Activated naive CD4-positive, alpha-beta T cell treated with anti-CD3 and anti-CD28 coated beads, Interleukin-2, amount 10 ng/mL, durations not matched to agents 7 days and 5 days (primary cell): ENCODE measurements around the gene PRKG1.
"Not testable (repeated sequence)": the region's sequence is repeated elsewhere in the genome, so short reads cannot be mapped to it uniquely, and the experiment has no call there.

ENCODE experiments used
- CTCF ChIA-PET: fragments of 350-600 bp; sonication (Branson Sonifier 250); formaldehyde crosslinking; loops from one replicate; lab custom pipeline; 2021; ENCODE audit warnings: antibody characterized with exemption; lab: Charles Lee
- DNase-seq: peaks from one replicate; pipeline ENCODE4 v3.0.0-alpha.2; 2020
- H3K27ac Mint-ChIP-seq: one replicate; pipeline ENCODE4 v1.8.0; 2021; ENCODE audit warnings: mild to moderate bottlenecking, moderate library complexity, mixed read lengths
- H3K27me3 Mint-ChIP-seq: one replicate; pipeline ENCODE4 v1.8.0; 2021; ENCODE audit warnings: mild to moderate bottlenecking, mixed read lengths
- H3K36me3 Mint-ChIP-seq: one replicate; pipeline ENCODE4 v1.8.0; 2021; ENCODE audit warnings: mixed read lengths
- H3K4me1 Mint-ChIP-seq: one replicate; pipeline ENCODE4 v1.8.0; 2021; ENCODE audit warnings: mixed read lengths
- H3K4me3 Mint-ChIP-seq: one replicate; pipeline ENCODE4 v1.8.0; 2021; ENCODE audit warnings: mild to moderate bottlenecking, moderate library complexity, mixed read lengths
- H3K9me3 Mint-ChIP-seq: one replicate; pipeline ENCODE4 v1.8.0; 2021; ENCODE audit warnings: mixed read lengths

Gene PRKG1

DNA sequence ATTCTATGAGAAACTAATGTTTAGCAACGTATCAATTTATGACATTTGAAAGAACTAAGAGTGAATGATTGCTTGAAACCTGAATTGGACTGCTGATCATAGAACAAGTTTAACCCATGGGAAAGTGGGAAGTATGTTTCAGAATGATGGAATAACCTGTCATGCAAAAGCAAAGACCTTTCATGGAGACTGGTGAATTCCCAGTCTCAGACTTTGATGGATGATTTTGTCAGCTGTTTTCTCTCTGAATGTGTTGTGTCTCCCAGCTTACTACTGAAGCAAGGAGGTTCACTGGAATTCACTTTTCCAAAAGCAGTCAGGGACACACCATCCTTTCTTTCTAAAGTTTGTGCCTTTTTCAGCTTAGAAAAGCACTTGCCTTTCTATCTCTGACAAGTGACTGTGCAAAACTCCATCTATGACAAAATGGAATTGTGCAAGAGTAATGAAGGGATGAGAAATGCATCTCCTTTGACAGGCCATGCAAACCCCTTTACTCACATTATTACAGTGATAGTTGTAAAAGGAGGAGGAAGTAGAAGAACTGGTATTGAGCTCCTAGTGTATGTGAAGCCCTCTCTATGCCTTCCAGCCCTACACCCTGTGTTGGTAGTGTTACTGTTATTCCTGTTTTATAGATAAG, 176.1 kb downstream of the PRKG1 start:
- Mint-ChIP-seq H3K4me1 (no peaks in the 10 kb centered on the region), H3K27ac (no peak overlapping the region), H3K9me3 (no peaks in the 10 kb centered on the region), H3K36me3 (no peaks in the 10 kb centered on the region), H3K27me3 (no peaks in the 10 kb centered on the region), H3K4me3 (no peak overlapping the region)
- CTCF ChIA-PET = no interaction called here
- no peak for DNase-seq

- H3K36me3 Mint-ChIP-seq = no peaks in the 10 kb centered on the region
- H3K9me3 Mint-ChIP-seq = no peaks in the 10 kb centered on the region
- no peak overlapping the region for H3K4me3 Mint-ChIP-seq
- no peaks in the 10 kb centered on the region for H3K27me3 Mint-ChIP-seq
- CTCF ChIA-PET = no interaction called here
- no peak overlapping the region for H3K27ac Mint-ChIP-seq
- no peak for DNase-seq
- no peaks in the 10 kb centered on the region for H3K4me1 Mint-ChIP-seq
Measured at GRCh38 chr10:51251110-51251509, 176.8 kb downstream of the PRKG1 start.

DNA sequence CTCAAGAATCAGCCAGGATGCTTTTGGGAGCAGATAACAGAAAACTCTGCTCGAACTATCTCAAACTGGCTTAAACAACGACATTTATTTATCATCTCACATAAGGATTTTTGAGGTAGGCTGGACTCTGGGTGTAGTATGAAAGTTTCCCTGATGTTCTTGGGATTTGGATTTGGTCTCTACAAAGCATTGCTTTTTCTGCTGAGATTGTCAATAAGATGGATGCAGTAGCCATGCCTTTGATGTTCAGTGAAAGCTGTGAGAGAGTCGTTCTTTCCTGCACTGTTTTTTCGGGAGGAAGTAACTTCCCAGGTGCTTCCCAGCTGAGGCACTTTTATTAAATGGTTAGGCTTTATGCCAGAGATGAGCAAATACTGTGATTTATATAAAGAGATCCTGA, 181.1 kb downstream of the PRKG1 start:
- no peaks in the 10 kb centered on the region for H3K36me3 Mint-ChIP-seq
- DNase-seq = no peak
- H3K27me3 Mint-ChIP-seq = no peaks in the 10 kb centered on the region
- CTCF ChIA-PET = interaction anchor here (0.6 kb wide), 1 partner anchor 40 kb away, joined by 3 read pairs; no protein-coding TSS in a partner anchor
- no peaks in the 10 kb centered on the region for H3K4me1 Mint-ChIP-seq
- H3K4me3 Mint-ChIP-seq = no peak overlapping the region
- H3K27ac Mint-ChIP-seq = no peak overlapping the region
- H3K9me3 Mint-ChIP-seq = no peaks in the 10 kb centered on the region

- no peak overlapping the region for H3K27ac Mint-ChIP-seq
- no peaks in the 10 kb centered on the region for H3K36me3 Mint-ChIP-seq
- no peaks in the 10 kb centered on the region for H3K9me3 Mint-ChIP-seq
- no peaks in the 10 kb centered on the region for H3K4me1 Mint-ChIP-seq
- no peak for DNase-seq
- CTCF ChIA-PET = no interaction called here
- no peak overlapping the region for H3K4me3 Mint-ChIP-seq
- no peaks in the 10 kb centered on the region for H3K27me3 Mint-ChIP-seq
Measured at GRCh38 chr10:51257511-51258248, 183.4 kb downstream of the PRKG1 start.

DNA sequence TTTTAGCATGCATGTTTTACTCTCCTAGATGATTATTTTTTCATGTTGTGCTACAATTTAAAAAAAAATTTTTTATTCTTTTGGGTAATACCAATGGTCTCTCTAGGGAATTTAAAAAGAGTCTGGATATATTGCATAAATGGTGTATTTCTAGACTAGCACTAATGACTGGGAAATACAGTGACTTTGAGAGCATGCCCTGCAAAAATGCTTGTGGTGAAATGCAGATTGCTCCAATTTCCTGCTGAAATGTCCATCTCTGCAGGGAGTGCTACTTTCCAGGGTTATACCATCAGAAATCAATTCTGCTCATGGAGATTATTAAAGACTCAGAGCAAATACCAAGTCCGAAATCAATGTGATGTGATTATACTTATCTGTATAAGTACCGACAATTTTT, 186.1 kb downstream of the PRKG1 start:
- H3K4me1 Mint-ChIP-seq = no peaks in the 10 kb centered on the region
- no peaks in the 10 kb centered on the region for H3K27me3 Mint-ChIP-seq
- no peak overlapping the region for H3K4me3 Mint-ChIP-seq
- DNase-seq = no peak
- H3K9me3 Mint-ChIP-seq = no peaks in the 10 kb centered on the region
- H3K36me3 Mint-ChIP-seq = no peaks in the 10 kb centered on the region
- no peak overlapping the region for H3K27ac Mint-ChIP-seq
- CTCF ChIA-PET = no interaction called here

GRCh38 chr10:51266496-51266895, 192.2 kb downstream of the PRKG1 start:
- CTCF ChIA-PET = no interaction called here
- Mint-ChIP-seq H3K36me3 (no peaks in the 10 kb centered on the region), H3K4me1 (no peaks in the 10 kb centered on the region), H3K27ac (no peak overlapping the region), H3K27me3 (no peaks in the 10 kb centered on the region), H3K9me3 (no peaks in the 10 kb centered on the region), H3K4me3 (no peak overlapping the region)
- DNase-seq = no peak

- H3K36me3 Mint-ChIP-seq, CTCF ChIA-PET: not testable (repeated sequence)
Measured at GRCh38 chr10:51267980-51268570, 193.8 kb downstream of the PRKG1 start.

DNA sequence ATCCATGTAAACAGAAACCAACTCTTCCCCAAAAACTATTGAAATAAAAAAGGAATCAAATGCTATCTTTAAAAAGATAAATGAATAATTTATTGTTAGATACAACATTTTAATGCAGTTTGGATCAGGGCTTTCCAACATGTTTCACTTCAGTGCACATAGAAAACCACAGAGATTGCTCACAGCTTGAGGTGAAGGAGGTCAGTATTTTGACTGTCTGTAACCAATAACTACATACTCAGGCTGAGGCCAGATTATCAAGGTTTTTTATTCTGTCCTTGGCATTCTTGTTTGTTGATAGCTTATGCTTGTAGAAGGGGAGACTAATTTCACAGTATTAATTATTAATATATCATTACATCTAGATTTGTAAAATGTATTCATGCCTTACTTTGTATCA, 195.5 kb downstream of the PRKG1 start:
- no peaks in the 10 kb centered on the region for H3K9me3 Mint-ChIP-seq
- no peak for DNase-seq
- no peaks in the 10 kb centered on the region for H3K27me3 Mint-ChIP-seq
- no peak overlapping the region for H3K4me3 Mint-ChIP-seq
- H3K4me1 Mint-ChIP-seq = no peaks in the 10 kb centered on the region
- H3K27ac Mint-ChIP-seq = no peak overlapping the region
- no peaks in the 10 kb centered on the region for H3K36me3 Mint-ChIP-seq
- CTCF ChIA-PET = no interaction called here

More at GRCh38 chr10:51267980-51268570, 193.8 kb downstream of the PRKG1 start:
- H3K9me3 Mint-ChIP-seq, H3K27me3 Mint-ChIP-seq, H3K27ac Mint-ChIP-seq, H3K4me1 Mint-ChIP-seq, DNase-seq, H3K4me3 Mint-ChIP-seq: not testable (repeated sequence)

DNA sequence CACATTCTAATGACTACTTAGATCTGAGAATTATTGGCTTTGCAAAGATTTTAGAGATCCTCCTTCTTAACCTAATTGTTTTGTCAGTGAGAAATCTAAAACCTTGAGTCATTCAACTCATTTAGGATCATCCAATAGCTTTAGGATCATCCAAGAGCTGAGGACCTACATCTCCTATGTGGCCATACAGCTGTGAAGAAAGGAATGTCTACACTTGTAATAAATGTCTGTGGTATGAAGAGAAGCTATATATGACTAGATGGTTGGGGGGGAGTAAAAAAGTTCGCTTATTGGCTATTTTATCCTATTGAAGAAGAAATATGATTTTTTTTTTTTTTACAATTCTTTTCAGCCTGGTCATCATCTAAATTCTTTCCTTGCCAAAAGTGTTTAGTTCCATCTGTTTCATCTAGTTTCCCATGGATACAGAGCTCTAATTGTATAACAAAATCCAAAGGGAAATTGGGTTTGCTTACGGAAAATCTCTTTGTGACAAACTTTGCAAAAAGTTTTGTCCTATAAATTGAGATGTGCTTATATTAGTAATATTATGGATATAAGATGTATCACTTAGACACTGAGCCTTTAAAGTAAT, 196.7 kb downstream of the PRKG1 start:
- Mint-ChIP-seq H3K4me3 (no peak overlapping the region), H3K9me3 (no peaks in the 10 kb centered on the region), H3K4me1 (no peaks in the 10 kb centered on the region), H3K36me3 (no peaks in the 10 kb centered on the region), H3K27me3 (no peaks in the 10 kb centered on the region), H3K27ac (no peak overlapping the region)
- no peak for DNase-seq
- CTCF ChIA-PET = no interaction called here

DNA sequence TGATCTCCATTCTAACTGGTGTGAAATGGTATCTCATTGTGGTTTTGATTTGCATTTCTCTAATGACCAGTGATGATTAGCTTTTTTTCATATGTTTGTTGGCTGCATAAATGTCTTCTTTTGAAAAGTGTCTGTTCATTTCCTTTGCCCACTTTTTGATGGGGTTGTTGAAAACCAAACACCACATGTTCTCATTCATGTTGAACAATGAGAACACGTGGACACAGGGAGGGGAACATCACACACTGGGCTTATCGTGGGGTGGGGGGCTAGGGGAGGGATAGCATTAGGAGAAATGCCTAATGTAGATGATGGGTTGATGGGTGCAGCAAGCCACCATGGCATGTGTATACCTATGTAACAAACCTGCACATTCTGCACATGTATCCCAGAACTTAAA, 197.8 kb downstream of the PRKG1 start:
- H3K27me3 Mint-ChIP-seq, H3K4me3 Mint-ChIP-seq, H3K27ac Mint-ChIP-seq, H3K9me3 Mint-ChIP-seq, H3K4me1 Mint-ChIP-seq, H3K36me3 Mint-ChIP-seq, CTCF ChIA-PET, DNase-seq: not testable (repeated sequence)

DNA sequence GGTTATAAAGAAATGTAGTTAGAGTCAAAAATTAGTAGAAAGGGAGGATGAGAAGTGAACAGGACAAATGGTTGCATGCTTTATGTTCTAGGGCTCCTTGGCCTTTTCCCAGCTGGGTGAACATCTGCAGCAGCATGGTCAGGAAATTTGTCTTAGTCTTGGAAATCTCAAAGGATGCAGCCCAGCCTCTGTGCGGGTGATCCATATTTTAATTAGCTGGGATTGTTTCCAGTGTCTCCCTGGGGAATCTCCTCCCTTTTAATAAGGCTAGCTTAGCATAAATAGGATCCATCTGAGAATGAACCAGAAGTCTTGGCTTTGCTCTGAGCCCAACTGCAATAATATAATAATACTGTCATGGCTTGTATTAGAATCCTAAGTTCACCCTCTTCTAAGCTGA, 198.3 kb downstream of the PRKG1 start:
- CTCF ChIA-PET = no interaction called here
- Mint-ChIP-seq H3K9me3 (no peaks in the 10 kb centered on the region), H3K4me1 (no peaks in the 10 kb centered on the region), H3K27me3 (no peaks in the 10 kb centered on the region), H3K4me3 (no peak overlapping the region), H3K27ac (no peak overlapping the region), H3K36me3 (no peaks in the 10 kb centered on the region)
- DNase-seq = no peak

DNA sequence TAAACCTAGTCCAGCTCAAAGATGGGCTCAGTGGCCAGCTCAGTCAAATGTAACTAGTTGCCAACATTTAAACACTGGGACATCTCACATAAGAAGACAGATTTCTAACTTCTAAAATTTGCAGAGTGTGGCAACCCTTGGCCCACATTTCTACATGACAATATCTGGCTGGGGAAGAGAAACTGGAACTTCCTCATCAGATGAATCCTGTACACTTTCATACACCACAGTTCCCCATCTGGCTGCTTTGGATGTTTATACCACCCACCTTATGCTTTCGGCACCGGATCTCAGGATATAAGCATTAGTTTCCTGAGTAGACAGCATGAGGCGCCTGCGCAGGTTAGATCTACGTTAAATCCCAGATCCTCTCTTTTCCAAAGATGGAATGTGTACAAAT, 199.3 kb downstream of the PRKG1 start:
- no peaks in the 10 kb centered on the region for H3K27me3 Mint-ChIP-seq
- H3K9me3 Mint-ChIP-seq = no peaks in the 10 kb centered on the region
- no peak for DNase-seq
- H3K36me3 Mint-ChIP-seq = no peaks in the 10 kb centered on the region
- H3K27ac Mint-ChIP-seq = no peak overlapping the region
- CTCF ChIA-PET = no interaction called here
- no peak overlapping the region for H3K4me3 Mint-ChIP-seq
- H3K4me1 Mint-ChIP-seq = no peaks in the 10 kb centered on the region

DNA sequence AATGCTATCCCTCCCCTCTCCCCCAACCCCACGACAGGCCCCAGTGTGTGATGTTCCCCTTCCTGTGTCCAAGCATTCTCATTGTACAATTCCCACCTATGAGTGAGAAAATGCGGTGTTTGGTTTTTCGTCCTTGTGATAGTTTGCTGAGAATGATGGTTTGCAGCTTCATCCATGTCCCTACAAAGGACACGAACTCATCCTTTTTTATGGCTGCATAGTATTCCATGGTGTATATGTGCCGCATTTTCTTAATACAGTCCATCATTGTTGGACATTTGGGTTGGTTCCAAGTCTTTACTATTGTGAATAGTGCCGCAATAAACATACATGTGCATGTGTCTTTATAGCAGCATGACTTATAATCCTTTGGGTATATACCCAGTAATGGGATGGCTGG, 201.8 kb downstream of the PRKG1 start:
- H3K4me1 Mint-ChIP-seq, CTCF ChIA-PET: not testable (repeated sequence)

DNA sequence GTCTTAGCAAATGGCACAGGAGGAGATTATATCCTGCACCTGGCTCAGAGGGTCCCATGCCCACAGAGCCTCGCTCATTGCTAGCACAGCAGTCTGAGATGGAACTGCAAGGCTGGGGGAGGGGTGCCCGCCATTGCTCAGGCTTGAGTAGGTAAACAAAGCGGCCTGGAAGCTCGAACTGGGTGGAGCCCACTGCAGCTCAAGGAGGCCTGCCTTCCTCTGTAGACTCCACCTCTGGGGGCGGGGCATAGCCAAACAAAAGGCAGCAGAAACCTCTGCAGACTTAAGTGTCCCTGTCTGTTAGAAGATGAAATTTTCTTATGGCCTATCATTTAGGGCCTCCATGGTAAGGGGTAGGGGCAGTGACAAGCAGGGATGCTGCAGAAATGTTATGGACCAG, 207.1 kb downstream of the PRKG1 start:
- H3K36me3 Mint-ChIP-seq, H3K9me3 Mint-ChIP-seq, CTCF ChIA-PET, H3K4me1 Mint-ChIP-seq, DNase-seq, H3K27me3 Mint-ChIP-seq, H3K4me3 Mint-ChIP-seq, H3K27ac Mint-ChIP-seq: not testable (repeated sequence)

More for the DNA sequence above, 201.8 kb downstream of the PRKG1 start:
- not testable (repeated sequence) for H3K9me3 Mint-ChIP-seq, H3K27ac Mint-ChIP-seq, DNase-seq, H3K36me3 Mint-ChIP-seq, H3K27me3 Mint-ChIP-seq, H3K4me3 Mint-ChIP-seq

- Mint-ChIP-seq H3K4me3 (no peak overlapping the region), H3K27ac (no peak overlapping the region), H3K4me1 (no peaks in the 10 kb centered on the region), H3K9me3 (no peaks in the 10 kb centered on the region), H3K27me3 (no peaks in the 10 kb centered on the region), H3K36me3 (no peaks in the 10 kb centered on the region)
- CTCF ChIA-PET = no interaction called here
- DNase-seq = no peak
Measured at GRCh38 chr10:51285601-51286000, 211.3 kb downstream of the PRKG1 start.
